Muscle layer of duodenum (tissue), 2 donors: ENCODE measurements around the gene ABCA6.

ENCODE experiments used
- H3K27ac ChIP-seq: one replicate; pipeline ENCODE4 v1.7.0; 2013; ENCODE audit warnings: mild to moderate bottlenecking, low read length
- H3K27me3 ChIP-seq: one replicate; pipeline ENCODE4 v1.7.0; 2013; ENCODE audit warnings: low read depth, mild to moderate bottlenecking, control low read depth, low read length
- H3K36me3 ChIP-seq, 2 donors: one replicate each; pipeline ENCODE4 v1.7.0; 2013; ENCODE audit warnings: low read length in 2 of 2, control low read depth in 1 of 2, mild to moderate bottlenecking in 1 of 2; ENCODE audit not compliant: insufficient read depth in 2 of 2, control insufficient read depth in 1 of 2
- H3K4me1 ChIP-seq, 2 donors: one replicate each; pipeline ENCODE4 v1.7.0; 2013; ENCODE audit warnings: low read length in 2 of 2, mild to moderate bottlenecking in 2 of 2, control low read depth in 1 of 2, moderate library complexity in 1 of 2; ENCODE audit not compliant: insufficient read depth in 2 of 2, control insufficient read depth in 1 of 2
- H3K4me3 ChIP-seq, 2 donors: one replicate each; pipeline ENCODE4 v1.7.0; 2013; ENCODE audit warnings: low read length in 2 of 2, low read depth in 1 of 2, mild to moderate bottlenecking in 1 of 2
- H3K9me3 ChIP-seq, 2 donors: one replicate each; pipeline ENCODE4 v1.7.0; 2013; ENCODE audit warnings: low read length in 2 of 2, control low read depth in 1 of 2, mild to moderate bottlenecking in 1 of 2; ENCODE audit not compliant: control insufficient read depth in 1 of 2
- donor health status: healthy.

ABCA6 gene

DNA sequence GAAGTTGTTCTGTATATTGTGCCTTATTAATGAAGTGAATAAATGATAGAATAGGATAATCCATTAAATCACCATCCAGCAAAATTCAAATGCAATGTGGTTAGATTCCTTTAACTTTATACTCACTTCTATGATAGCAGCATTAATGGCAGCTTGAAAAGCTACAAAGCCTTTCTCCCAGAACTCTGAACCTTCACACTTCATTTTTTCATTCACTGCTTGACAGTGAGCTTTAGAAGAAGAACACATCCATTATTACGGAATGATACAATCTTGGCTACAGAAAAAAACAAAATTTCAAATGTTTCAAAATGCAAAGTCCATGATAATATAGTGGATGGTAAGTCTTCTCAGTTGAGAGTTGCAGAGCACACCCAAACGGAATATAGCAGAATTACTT, 97.3 kb downstream of the ABCA6 start:
- H3K4me1 ChIP-seq, result no peaks in the 10 kb centered on the region

DNA sequence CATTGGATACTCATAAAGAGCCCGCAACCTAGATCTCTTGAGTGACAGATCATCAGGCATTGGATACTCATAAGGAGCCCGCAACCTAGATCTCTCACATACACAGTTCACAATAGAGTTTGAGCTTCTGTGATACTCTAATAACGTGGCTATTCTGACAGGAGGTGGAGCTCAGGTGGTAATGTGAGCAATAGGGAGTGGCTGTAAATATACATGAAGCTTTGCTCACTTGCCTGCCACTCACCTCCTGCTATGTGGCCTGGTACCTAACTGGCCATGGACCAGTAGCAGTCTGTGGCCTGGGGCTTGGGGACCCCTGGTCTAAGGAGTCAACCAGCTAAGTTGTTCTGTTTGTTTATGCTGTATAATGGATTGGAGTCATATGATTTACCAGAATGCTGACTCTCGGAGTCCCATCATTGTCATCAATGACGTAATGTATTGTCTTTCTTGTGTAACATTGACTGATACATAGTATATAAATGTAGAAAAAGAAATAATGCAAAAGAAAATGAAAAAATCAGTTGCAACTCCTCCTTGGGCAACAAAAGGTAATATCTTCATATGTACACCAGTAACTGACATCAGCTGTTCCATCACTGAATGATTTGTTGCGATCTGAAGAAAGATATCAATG, 98.5 kb downstream of the ABCA6 start:
- Histone ChIP-seq H3K4me3 (no peak overlapping the region), H3K36me3 (peaks cover 0 to 6% of the 10 kb centered on the region in 2 donors), H3K27ac (no peak overlapping the region), H3K27me3 (no peaks in the 10 kb centered on the region), H3K9me3 (peaks cover 0 to 3% of the 10 kb centered on the region in 2 donors), H3K4me1 (no peaks in the 10 kb centered on the region)

More for the DNA sequence above, 97.3 kb downstream of the ABCA6 start:
- no peak overlapping the region for H3K4me3 ChIP-seq
- no peak overlapping the region for H3K27ac ChIP-seq
- H3K36me3 ChIP-seq, result peaks cover 0 to 6% of the 10 kb centered on the region in 2 donors
- no peaks in the 10 kb centered on the region for H3K9me3 ChIP-seq
- no peaks in the 10 kb centered on the region for H3K27me3 ChIP-seq

DNA sequence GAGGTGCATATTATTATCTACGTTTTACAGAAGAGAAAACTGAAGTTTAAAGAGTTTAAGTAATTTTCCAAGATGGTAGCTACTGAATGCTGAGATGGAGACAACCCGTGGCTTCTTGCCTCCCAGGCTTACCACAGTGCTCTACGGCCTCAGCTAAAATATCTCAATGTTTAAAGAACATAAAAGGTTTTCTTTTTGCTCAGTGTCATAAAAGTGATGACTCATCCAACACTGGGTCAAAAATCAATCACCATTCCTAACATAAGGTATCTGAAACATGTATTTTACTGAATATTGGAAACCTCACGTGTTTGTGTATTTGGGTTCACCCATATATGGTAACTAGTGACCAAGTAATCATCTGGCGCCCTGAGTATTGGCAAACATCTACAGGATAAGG, 99.4 kb downstream of the ABCA6 start:
- Histone ChIP-seq H3K4me3 (no peak overlapping the region), H3K9me3 (peaks cover 0 to 4% of the 10 kb centered on the region in 2 donors), H3K4me1 (no peaks in the 10 kb centered on the region), H3K27ac (no peak overlapping the region), H3K36me3 (peaks cover 0 to 6% of the 10 kb centered on the region in 2 donors), H3K27me3 (no peaks in the 10 kb centered on the region)

DNA sequence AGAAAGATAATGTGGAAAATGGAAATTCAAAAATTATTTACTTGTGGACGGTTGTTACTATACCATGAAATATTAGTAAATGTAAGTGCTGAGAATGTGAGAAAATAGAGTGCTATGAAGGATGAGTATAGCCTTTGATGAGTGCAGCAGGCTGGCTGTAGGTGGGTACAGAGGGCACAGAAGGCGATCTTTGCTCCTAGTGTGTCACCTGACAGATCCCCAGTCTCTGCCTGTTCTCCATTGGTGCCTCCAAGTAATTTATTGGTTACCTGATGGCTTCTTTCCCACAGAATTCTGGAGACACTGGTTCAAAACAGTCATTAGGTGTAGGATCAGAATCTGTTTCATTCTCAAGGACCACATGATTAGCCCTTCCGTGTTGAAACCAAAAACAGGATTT, 109.9 kb downstream of the ABCA6 start:
- no peaks in the 10 kb centered on the region for H3K4me1 ChIP-seq
- no peak overlapping the region for H3K27ac ChIP-seq
- no peaks in the 10 kb centered on the region for H3K9me3 ChIP-seq
- H3K27me3 ChIP-seq, result no peaks in the 10 kb centered on the region
- no peaks in the 10 kb centered on the region for H3K36me3 ChIP-seq
- no peak overlapping the region for H3K4me3 ChIP-seq

DNA sequence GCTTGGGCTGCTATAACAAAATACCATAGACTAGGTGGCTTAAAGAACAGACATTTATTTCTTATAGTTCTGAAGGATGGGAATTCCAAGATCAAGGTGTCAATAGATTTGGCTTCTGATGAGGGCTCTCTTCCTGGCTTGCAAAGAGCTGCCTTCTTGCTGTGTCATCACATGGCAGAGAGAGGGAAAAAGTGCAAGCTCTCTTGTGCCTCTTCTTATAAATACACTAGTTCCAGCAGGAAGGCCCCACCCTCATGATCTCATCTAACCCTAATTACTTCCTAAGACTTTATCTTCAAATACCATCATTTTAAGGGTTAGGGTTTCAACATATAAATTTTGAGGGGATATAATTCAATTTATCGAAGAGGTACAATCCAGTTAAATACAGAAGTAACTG, 111.5 kb downstream of the ABCA6 start:
- no peaks in the 10 kb centered on the region for H3K4me1 ChIP-seq
- no peaks in the 10 kb centered on the region for H3K36me3 ChIP-seq
- H3K9me3 ChIP-seq, result no peaks in the 10 kb centered on the region
- no peaks in the 10 kb centered on the region for H3K27me3 ChIP-seq
- no peak overlapping the region for H3K4me3 ChIP-seq
- H3K27ac ChIP-seq, result no peak overlapping the region
